GM19035 (cell line): ENCODE data around the gene ABLIM1.
A peak's percentile ranks its signal among the peaks of the same experiment; 100 is the strongest.

Source experiments
- ATAC-seq: cut with Tn5 transposase; IDR thresholded peaks from one replicate; pipeline ENCODE4 v1.9.1; 2021; ENCODE audit not compliant: unreplicated experiment

ABLIM1 gene

DNA sequence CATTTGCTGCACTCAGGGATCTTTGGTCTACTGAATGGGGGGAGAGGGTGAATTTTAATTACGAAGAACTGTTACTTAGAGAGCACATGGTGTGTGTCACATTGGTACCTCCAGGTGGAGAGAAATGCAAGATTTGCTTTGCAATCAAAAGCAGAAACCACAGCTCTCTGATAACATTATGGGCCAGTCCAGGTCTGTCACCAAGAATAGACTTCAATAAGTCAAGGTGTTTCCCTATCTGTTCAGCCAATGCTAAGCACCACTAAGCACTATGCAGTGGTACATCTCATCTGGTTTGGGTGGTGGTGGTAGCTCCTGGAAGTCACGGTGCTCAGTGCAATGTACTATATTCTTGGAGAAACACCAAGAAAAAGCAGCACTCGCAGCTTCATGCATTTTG, 134.2 kb downstream of the ABLIM1 start:
- no peak for ATAC-seq

DNA sequence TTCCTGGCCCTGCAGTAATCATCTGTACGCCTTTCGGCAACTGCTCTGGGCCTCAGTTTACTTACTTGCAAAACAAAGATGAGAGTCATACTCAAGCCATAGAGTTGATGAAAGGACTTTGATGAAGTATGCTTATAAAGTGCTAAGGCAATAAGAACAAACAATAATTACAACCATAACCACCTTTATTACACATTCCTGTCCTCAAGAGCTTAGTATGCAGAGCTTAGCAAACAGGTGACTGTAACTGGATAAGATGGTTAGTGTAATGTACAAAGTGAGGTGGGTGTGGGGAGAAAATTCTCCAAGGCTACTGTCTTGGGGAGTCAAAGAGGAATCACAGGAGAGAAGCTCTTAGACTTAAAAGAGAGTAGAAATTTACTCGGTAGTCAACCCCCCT, 136.8 kb downstream of the ABLIM1 start:
- no peak for ATAC-seq

DNA sequence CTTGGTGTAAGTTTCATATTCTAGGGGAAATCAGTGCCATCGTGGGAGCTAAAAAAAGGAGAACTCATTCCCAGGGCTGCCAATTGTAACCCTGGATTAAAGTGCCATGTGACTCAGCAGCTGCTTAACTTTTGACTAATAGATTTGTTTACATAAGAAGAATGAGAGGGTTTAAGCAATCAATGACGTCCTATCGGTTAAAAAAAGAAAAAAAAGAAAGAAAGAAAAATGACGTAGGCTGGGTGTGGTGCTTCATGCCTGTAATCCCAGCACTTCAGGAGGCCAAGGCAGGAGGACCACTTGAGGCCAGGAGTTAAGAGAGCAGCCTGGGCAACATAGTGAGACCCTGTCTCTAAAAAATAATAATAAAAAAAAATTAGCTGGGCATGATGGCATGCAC, 137.6 kb downstream of the ABLIM1 start:
- no peak for ATAC-seq

DNA sequence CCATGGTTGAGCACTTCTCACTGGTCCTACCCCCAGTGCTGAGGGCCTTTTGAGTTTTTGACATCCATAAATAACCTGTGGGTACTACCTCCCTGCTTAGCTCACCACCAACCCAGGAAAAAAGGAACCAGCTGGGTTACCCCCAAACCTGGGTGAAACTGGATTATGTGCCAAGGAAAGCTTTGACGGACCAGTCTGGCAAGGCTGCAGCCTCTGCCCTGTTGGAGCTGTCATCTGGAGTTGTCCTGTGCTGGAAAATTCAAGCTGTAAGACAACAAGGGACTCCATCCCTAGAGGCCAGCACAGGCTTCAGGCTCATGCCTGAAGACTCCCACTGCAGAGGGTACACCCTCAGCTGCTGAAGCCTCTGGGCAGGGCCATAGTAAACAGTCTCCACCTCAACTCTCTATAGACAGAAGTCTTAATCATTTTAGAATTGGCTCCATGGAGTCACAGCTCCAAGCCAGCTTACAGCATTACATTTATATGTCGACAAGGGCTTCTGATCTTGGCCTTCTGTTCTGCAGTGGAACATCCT, 138.2 kb downstream of the ABLIM1 start:
- no peak for ATAC-seq

DNA sequence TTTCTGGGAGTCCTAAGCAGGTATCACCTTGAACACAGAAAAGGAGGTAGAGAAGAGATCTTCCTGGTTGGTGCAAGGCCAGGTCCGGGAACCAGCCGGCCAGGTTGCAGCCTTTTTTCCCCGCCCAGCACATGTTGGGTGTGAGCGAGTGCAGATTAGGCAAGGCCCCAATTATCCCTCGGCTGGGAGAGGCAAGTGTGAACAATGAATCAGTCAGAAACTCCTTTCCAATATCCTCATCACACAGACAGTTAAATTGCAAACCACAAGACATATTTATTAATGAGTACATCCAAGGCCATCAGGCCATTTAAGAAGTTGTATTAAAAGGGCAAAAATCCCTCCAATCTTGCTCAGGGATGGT, 138.8 kb downstream of the ABLIM1 start:
- no peak for ATAC-seq

DNA sequence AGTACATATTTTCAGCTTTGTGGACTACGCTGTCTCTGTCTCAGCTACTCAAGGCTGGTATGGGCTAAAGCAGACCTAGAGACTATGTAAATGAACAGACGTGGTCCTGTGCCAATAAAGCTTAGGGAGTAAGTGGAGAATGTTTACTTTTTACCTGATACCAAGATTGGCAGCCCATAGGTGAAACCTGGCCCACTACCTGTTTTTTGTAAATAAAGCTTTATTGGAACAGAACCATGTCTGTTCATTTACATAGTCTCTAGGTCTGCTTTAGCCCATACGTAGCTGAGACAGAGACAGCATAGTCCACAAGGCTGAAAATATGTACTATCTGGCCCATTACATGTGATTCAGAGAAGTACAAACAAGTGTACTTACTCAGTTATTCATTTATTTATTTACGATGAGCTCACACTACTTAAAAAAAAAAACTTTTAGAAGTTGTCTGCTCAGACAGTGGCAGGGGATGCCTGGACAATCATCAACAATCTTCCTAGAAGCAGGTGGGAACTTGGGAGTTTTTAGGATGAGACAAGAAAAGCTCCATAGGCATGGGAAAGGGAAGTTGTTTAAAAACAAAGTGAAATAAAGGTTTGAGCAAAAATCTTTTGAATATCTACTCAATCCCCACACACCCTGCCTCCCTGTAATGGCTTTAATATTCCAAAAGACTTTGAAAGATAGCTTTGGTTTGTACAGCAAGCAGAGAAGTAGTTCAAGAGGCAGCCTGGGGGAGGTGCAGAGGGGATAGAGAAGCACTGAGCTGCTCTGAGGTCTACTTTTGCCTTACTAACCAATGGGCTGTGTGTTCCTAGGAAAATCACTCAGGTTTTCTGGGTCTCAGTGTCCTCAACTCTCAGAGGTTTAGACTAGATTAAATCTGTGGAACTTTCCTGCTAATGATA, 139.4 kb downstream of the ABLIM1 start:
- ATAC-seq, result no peak

DNA sequence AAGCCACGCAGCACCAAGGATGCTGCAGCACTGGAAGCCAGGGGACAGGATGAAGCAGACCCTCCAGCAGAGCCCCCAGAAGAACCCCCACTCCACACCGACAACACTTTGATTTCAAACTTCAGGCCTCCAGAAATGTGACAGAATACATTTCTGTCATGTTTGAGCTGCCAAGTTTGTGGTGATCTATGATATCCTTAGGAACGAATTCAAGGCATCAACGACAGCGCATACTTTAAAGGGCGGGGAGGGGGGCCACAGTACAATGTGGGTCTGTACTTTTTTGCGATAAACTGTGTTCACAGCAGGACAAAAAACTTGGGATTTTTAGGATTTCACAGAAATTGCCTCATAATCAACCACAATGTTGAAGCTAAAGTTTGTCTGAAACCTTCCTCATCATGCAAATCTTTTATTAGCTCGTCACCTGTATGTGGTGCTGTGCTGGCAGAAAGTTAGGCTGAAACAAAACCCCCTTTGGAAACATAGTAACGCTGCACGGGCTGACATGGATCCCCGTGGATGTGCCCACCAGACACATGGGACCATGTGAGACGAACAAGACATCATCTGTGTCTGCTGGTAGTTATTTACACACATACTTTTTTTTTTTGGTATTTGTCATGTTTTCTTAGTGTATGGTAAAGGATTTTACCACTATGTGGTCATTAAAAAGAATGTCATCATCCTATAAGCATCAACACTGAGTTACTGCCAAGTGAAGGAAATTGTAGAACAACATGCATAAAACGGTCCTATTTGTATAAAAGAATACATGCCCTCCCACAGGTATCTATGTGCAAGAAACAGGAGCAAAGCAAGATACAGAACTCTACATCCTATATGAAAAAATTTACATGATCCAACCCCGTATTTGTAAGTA, 140.5 kb downstream of the ABLIM1 start:
- ATAC-seq, result no peak

DNA sequence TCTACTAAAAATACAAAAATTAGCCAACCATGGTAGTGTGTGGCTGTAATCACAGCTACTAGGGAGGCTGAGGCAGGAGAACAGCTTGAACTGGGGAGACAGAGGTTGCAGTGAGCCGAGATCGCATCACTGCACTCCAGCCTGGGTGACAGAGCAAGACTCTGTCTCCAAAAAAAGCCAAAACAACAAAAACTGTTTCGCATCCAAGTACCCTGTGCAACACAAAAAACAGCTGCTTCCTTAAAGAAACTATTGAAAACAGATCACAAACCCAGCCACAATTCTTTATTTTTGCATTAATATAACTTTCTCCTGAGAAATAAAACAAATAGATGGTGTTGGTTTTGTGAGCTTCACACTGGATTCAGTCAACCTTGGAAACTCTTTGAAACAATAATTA, 141.7 kb downstream of the ABLIM1 start:
- ATAC-seq, result no peak

DNA sequence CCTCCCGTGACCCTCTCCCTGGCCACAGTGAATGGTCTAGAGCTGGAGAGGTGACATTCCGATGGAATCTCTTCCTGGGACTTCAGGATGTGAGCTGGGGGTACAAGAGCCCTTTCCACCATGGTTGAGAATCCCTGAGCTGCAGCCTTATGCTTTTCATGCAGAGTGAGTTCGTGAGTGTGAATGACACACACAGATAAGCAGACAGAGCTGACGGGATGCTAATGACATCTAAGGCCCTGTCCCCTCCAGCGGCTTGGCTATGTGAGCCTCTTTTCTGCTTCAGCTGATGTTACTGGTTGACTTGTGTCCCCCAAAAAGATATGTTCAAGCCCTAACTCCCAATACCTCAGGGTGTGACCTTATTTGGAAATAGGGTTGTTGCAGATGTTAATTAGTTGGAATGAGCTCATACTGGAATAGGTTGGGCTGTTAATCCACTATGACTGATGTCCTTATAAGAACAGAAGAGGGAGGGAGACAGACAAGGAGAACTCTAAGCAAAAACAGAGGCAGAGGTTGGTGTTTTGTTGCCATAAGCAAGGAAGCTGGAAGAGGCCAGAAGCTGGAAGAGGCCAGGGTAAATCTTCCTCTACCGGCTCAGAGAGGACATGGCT, 142.7 kb downstream of the ABLIM1 start:
- no peak for ATAC-seq

DNA sequence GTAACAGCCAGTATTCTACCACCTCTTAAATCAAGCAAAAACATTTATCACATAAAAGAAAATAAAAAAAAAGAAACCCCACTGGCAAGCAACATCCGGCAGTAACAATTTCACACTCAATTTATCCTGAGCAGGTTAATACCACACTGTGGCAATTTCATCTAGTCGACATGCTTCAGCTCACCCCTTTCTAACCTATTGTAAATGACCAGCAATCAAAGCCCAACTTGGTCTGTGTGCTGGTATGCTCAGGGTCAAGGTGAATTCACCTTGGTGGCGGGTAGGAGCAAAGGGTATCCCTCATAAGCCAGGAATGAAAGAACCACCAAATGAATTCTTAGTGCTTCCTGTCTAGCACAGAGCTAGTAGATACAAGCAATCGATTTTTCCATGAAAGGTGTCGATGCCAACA, 144.7 kb downstream of the ABLIM1 start:
- no peak for ATAC-seq

DNA sequence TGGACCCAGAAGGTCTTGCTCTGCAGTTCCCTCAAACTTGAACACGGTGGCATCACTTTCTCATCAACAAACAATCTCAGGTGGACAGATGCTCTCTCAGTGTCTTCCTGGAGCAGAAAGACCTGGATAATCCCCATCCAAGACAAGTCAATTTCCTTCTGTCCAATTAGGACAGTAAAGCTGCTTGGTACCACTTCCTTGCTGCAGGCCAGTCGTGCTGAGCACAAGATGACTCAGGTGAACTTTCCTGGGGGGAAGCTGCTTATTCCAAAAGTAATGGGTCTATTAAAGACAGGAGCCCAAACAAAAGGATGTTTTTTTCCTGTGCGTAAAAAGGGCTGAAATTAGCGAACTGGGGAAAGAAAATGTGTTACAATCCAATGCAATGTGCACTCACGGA, 146.2 kb downstream of the ABLIM1 start:
- ATAC-seq, result no peak

DNA sequence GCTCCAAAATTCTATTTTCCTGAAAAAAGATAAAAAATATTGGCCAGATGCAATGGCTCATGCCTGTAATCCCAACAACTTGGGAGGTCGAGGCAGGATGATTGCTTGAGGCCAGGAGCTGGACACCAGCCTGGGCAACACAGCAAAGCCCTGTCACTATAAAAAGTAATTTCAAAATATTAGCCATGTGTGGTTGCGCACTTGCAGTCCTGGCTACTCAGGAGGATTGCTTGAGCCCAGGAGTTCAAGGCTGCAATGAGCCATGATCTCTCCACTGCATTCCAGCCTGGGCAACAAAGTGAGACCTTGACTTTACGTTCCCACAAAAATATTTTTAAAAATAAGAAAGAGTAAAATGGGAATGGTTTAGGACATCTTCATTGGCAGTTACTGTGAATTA, 149.7 kb downstream of the ABLIM1 start:
- ATAC-seq, result no peak

DNA sequence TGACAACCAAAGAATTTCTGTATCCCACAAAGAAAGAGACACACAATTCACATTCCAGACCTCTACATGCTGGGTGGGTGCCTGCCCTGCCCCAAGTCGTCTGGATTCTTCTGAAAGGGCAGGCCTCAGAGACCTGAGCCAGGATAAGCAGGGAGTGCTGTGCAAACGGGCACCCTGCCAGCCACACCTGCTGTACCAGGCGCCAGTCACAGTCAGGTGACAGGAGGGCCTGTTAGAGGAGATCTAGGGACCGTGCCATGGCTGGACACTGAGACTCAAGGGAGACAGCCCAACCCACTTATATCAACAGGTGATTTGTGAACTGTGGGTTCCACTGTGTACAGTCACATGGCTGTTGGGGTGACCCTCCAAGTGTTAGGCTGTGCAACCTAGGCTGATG, 150.6 kb downstream of the ABLIM1 start:
- no peak for ATAC-seq

DNA sequence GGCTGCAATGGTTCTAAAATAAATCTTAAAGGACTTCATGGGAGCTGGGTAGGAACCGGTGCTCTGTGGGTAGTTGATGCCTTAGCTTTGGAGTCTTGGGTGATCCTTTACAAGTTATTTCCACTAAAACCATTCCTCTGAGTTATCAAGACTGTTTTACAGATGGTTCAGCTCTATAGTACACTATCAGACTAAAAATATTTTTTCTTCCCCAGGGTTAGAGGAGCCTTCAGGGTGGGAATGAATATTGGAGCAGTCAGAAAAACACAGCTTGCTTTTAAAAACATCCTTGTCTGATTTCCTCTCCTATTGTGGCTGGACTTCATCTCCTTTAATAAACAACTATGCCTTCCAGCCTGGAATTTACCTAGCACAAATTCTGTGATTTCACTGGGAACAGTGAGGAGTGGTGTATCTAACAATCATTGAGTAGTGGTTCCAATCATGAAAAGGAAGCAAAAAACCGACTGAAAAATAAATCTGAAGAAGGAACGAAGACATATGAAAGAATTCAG, 151.1 kb downstream of the ABLIM1 start:
- no peak for ATAC-seq

DNA sequence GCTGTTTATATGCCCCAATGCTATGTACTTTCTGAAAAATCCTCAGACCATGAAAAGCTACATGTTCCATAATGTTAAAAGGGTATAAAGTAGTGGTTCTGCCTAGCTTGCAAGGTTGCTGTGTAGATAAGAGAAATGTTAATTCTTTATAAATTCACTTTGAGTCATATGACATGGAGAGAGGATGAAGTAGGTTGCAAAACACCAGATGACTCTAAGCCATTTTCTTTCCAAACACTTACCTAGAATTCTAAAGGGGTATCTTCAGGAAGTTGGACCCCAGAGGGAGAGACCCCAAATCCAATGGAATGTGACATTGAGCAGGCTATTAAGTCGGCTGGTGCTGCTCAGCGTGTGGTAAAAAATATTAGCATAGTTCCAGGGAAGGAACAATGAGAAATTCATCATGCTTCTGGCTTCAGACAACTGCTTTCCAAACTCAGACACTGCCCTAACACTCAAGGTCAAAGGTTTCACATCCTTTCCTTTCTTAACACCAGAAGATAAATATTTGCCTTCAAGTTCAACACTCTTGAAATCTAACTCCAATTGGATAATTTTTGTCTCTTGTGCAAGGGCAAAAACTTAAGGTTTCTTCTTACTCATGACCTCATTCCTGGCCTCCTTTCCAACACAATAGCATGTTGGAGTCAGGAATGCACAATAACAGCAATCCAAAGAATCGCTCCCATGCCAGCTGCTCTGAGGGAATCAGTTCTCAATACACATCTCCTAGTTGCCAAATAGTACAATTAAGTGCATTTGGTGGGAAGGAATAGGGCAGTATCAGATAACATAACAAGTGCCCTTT, 153.1 kb downstream of the ABLIM1 start:
- no peak for ATAC-seq

DNA sequence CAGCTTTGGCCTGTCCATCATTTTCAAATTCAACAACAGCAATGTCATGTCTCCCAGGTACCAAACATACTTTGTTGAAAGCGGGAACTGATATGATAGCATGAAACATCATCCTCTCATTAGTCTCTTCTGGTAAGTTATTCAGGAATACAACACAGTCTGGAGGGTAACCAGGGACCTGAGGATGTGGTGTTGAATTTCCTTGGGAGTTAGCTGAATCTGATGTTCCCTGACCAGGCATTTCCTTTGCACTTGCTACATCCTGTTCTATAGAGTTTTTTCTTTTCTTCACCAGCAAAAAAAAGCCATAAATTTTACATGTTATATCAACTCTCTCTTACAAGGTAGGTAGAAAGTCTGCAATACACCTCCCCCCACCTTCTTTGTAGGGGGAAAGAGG, 156.0 kb downstream of the ABLIM1 start:
- no peak for ATAC-seq

DNA sequence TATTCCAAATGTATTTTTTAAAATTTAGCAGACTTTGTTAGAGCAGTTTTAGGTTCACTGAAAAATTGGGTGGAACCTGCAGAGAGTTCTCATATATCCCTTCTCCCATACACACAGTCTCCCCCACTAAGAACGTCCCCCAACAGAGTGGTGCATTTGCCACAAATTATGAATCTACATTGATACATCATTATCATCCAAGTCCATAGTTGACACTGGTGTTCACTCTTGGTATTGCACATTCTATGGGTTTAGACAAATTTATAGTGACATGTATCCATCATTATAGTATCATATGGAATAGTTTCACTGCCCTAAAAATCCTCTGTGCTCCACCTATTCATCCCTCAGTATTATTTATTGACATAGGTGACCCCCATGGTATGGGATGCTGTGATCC, 156.4 kb downstream of the ABLIM1 start:
- ATAC-seq, result no peak

DNA sequence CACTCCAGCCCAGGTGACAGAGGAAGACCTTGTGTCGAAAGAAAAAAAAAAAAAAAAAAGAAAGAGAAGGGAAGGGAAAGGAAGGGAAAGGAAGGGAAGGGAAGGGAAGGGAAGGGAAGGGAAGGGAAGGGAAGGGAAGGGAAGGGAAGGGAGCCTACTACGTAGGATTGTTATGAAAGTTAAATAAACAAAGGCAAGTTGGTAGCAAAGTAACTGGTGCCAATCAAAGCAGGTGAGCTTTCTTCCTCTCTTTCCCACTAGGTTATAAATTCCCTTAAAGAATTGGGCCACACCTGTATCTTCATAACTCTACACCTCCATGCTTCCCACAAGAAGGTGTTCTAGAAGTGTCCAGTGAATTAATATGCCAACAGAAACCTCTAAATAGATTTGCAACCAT, 157.4 kb downstream of the ABLIM1 start:
- ATAC-seq, result no peak

DNA sequence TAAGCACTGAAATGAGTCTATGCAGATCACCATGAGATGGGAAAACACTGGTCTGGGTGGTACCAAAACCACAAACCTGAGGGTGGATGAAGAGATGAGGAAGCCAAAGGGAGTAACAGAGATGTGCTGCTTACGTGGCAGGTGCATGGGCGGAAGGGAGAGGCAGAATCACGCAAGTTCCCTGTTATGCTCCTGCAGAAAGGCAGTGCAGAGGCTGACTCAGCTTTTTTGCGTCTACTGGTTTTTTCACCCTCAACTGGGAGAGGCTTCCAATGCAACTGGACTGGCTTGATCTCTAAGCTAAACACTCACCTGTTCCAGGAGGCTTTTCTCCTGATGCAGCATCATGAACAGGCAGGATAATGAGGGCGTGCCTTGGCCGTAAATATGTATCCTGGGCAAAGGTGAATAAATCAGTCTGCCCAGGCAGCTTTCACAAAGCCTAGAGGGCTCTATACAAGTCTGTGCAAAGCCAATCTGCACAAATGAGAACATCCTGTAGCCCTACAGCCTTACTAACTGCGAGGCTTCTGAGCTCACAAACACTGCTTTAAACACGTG, 158.4 kb downstream of the ABLIM1 start:
- peak; percentile 32 for ATAC-seq

DNA sequence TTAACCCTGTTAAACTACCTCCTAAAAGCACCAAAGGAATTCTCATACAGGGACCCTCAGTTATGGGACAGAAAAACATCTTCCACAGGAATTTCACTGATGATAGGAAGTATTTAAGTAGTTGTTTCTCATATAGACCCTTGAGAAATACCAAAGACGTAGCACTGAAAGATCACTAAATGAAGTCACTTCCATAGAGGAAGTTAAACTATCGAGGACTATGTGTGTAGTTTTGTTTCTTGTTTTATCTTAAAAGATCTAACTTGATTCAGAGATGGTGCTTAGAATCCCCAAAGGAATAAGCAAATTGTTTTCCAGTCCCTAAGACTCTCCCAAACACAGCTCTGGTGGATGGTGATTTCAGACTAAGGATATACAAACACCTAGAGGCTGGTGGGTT, 159.0 kb downstream of the ABLIM1 start:
- ATAC-seq, result peak; percentile 22
